Lung (tissue), 12 donors: ENCODE data around the gene SREK1IP1. TPM values are rescaled to one million over a fixed set of nuclear protein-coding genes. Genes with fewer than 3 reads are reported as not detected.

Experiments used
- ATAC-seq: fragments of 200-7000 bp; cut with Tn5 transposase; one replicate; pipeline ENCODE4 v1.9.1; 2020; ENCODE audit warnings: moderate number of reproducible peaks; ENCODE audit not compliant: insufficient read depth, low FRiP score
- DNase-seq, 3 donors: peaks; one replicate each; pipeline ENCODE4 v3.0.0-alpha.2; 2013 to 2017
- H3K27ac ChIP-seq, 2 donors: one replicate each; pipeline ENCODE4 v1.5.1; 2013; ENCODE audit warnings: mild to moderate bottlenecking in 2 of 2, moderate library complexity in 2 of 2, control low read depth in 1 of 2, inconsistent platforms in 1 of 2, low read depth in 1 of 2, low read length in 1 of 2
- H3K27me3 ChIP-seq, 3 donors: one replicate each; pipeline ENCODE4 v1.5.1; 2013; ENCODE audit warnings: low read length in 2 of 3; ENCODE audit not compliant: control insufficient read depth in 3 of 3, insufficient read depth in 3 of 3
- H3K36me3 ChIP-seq, 4 donors: one replicate each; pipeline ENCODE4 v1.5.1; 2013; ENCODE audit warnings: low read length in 4 of 4, mild to moderate bottlenecking in 1 of 4, moderate library complexity in 1 of 4; ENCODE audit not compliant: control insufficient read depth in 4 of 4, insufficient read depth in 4 of 4
- H3K4me1 ChIP-seq, 5 donors: one replicate each; pipeline ENCODE4 v1.5.1; 2013; ENCODE audit warnings: low read length in 5 of 5, mild to moderate bottlenecking in 2 of 5, moderate library complexity in 1 of 5; ENCODE audit not compliant: control insufficient read depth in 5 of 5, insufficient read depth in 5 of 5
- H3K4me3 ChIP-seq: one replicate; pipeline ENCODE4 v1.5.1; 2013; ENCODE audit warnings: mild to moderate bottlenecking, control low read depth, moderate library complexity
- H3K9ac ChIP-seq, 2 donors: one replicate each; pipeline ENCODE4 v1.5.1; 2013; ENCODE audit warnings: low read length in 2 of 2, control low read depth in 1 of 2; ENCODE audit not compliant: insufficient read depth in 1 of 2
- H3K9me3 ChIP-seq, 4 donors: one replicate each; pipeline ENCODE4 v1.5.1; 2013; ENCODE audit warnings: low read length in 3 of 4, mild to moderate bottlenecking in 1 of 4, moderate library complexity in 1 of 4; ENCODE audit not compliant: control insufficient read depth in 4 of 4, insufficient read depth in 3 of 4
- WGBS, 2 donors: extraction: QIAGEN DNeasy Blood & Tissue Kit; methylation state at CpG; one replicate each; pipeline ENCODE4 v1.1.7; 2013; 5-methylcytosine and 5-hydroxymethylcytosine counted together
- polyA plus RNA-seq, 2 donors: library from polyadenylated mRNA; stranded (reverse); fragments of 200-250 nt; gene quantifications; one replicate each; pipeline ENCODE4 v1.2.1, GENCODE V29; 2013
- total RNA-seq, 2 donors: library from RNA; depleted of rRNA in 1 of 2; stranded (reverse); fragments of >200 nt in 1 of 2; gene quantifications; one replicate each; pipeline ENCODE4 v1.2.1, GENCODE V29; 2014 to 2021
- TF ChIP-seq, protein P1 (sequence below): IDR thresholded peaks from 2 replicates; pipeline ENCODE4 v1.5.1; 2012; ENCODE audit warnings: mild to moderate bottlenecking; ENCODE audit errors: control extremely low read depth, extremely low read depth
- donor health status: control.
- donor health status: control.
- donor health status: Bipolar disorder and iron deficiency.
- donor health status: healthy.
- donor health status: DM: yes; HTN: yes; CAD: no.

SREK1IP1 gene
- total and polyA plus RNA-seq, 4 donors: 10.8 to 17.0 (median 16.2) TPM

DNA sequence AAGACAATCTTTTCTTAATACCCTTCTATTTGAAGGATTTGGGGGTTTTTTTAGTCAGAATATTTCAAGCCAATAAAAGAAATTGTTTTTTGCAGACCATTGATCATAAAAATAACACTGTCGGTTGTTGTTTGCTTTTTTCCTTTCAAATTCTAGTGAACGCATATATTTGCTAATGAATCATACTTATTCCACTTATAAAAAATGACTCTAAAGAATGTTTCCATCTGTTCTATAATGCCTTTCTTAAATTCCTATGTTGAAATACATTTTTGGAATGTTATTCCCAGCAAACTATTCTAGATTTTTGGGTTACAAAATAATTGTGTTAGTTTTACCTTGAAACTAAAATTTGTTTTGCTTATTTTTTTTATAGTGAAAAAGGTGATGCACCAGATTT lies 32.4 kb upstream of the SREK1IP1 start:
- H3K4me3 ChIP-seq: no peak overlapping the region
- TF ChIP-seq, protein P1, sequence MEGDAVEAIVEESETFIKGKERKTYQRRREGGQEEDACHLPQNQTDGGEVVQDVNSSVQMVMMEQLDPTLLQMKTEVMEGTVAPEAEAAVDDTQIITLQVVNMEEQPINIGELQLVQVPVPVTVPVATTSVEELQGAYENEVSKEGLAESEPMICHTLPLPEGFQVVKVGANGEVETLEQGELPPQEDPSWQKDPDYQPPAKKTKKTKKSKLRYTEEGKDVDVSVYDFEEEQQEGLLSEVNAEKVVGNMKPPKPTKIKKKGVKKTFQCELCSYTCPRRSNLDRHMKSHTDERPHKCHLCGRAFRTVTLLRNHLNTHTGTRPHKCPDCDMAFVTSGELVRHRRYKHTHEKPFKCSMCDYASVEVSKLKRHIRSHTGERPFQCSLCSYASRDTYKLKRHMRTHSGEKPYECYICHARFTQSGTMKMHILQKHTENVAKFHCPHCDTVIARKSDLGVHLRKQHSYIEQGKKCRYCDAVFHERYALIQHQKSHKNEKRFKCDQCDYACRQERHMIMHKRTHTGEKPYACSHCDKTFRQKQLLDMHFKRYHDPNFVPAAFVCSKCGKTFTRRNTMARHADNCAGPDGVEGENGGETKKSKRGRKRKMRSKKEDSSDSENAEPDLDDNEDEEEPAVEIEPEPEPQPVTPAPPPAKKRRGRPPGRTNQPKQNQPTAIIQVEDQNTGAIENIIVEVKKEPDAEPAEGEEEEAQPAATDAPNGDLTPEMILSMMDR: no peak
- no peaks in the 10 kb centered on the region for H3K27me3 ChIP-seq
- H3K9ac ChIP-seq: no peak overlapping the region
- no peak for ATAC-seq
- DNase-seq: no peak
- peaks cover 1 to 17% (median 11%) of the 10 kb centered on the region in 4 donors for H3K36me3 ChIP-seq
- H3K4me1 ChIP-seq: no peaks in the 10 kb centered on the region
- H3K9me3 ChIP-seq: no peaks in the 10 kb centered on the region
- H3K27ac ChIP-seq: no peak overlapping the region
- WGBS, 2 donors: 93 to 94% methylated on average over 2 of the region's 2 CpGs

DNA sequence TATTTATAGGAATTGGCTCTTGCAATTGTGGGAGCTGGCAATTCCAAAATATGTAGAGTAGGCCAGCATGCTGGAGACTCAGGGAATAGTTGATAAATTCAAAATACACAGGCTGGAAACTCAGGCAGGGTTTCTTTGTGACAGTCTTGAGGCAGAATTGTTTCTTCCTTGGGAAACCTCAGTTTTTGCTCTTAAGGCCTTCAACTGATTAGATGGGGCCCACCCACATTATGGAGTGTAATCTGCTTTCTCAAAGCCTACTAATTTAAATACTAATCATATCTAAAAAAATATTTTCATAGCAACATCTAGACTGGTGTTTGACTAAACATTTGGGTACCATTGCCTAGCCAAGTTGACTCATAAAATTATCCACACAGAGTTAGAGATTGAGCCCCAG lies 27.8 kb upstream of the SREK1IP1 start:
- no peak overlapping the region for H3K9ac ChIP-seq
- no peaks in the 10 kb centered on the region for H3K27me3 ChIP-seq
- DNase-seq (no peak), ATAC-seq (no peak)
- H3K4me3 ChIP-seq: no peak overlapping the region
- H3K27ac ChIP-seq: no peak overlapping the region
- H3K4me1 ChIP-seq: peaks cover 0 to 5% (median 0%) of the 10 kb centered on the region in 5 donors
- TF ChIP-seq, protein P1: no peak
- H3K36me3 ChIP-seq: peaks cover 0 to 8% (median 3%) of the 10 kb centered on the region in 4 donors
- no peaks in the 10 kb centered on the region for H3K9me3 ChIP-seq

DNA sequence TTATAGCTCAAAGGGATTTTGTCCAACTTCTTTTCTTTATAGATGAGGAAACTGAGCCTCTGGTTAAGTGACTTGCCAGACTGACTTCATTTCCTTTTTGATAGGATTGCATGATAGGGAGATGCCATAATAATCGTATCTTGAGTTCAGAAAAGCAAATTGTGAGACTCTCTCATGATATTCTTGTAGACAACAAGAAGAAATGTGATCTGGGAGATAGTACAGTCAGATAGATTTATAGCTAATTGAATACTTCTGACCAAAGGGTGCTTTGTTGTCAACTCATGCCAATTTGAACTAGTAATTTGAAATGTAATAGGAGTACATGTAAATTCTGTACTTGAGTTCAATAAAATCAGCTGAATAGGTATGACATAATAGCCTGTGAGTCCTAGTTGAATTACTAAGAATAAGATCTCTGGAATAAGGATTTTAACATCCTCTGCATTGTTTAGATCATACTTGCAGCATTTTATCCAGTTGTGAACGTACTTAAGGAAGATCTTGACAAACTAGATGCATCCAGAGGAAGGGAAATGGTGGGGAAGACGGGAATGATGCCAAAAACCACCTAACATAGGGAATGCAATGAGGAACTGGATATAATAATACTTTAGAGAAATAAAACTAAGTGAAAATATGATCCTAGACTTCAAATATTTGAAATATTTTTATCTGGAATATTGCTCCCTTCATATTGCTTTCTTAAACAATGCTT lies 25.7 kb upstream of the SREK1IP1 start:
- DNase-seq: no peak
- H3K27me3 ChIP-seq: no peaks in the 10 kb centered on the region
- no peak overlapping the region for H3K4me3 ChIP-seq
- no peak overlapping the region for H3K9ac ChIP-seq
- ATAC-seq: no peak
- peaks cover 0 to 4% (median 0%) of the 10 kb centered on the region in 4 donors for H3K36me3 ChIP-seq
- 58 to 72% methylated on average over 3 of the region's 3 CpGs for WGBS, 2 donors
- TF ChIP-seq, protein P1: no peak
- no peak overlapping the region for H3K27ac ChIP-seq
- no peaks in the 10 kb centered on the region for H3K9me3 ChIP-seq
- H3K4me1 ChIP-seq: peaks cover 0 to 5% (median 0%) of the 10 kb centered on the region in 5 donors

DNA sequence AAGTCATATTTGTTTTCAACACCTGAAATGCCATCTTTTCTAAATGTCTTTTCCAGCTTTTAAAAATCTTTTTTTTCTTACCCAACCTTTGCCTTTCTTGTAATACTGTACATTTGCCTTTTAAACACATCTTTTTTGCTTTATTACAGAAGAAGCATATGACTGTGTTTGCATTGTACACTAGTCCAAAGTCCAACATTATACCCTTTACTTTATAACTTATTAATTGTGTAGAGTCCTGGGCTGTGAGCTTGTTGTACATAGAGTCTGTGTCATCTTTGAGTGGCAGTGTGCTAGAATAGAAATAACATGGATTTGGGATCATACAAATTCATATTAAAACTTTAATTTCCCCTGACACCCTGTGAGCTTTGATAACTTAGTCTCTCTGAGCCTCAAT lies 24.0 kb upstream of the SREK1IP1 start:
- DNase-seq (no peak), ATAC-seq (no peak)
- Histone ChIP-seq H3K27ac (no peak overlapping the region), H3K36me3 (peaks cover 0 to 4% (median 0%) of the 10 kb centered on the region in 4 donors), H3K9ac (no peak overlapping the region), H3K27me3 (no peaks in the 10 kb centered on the region), H3K9me3 (no peaks in the 10 kb centered on the region), H3K4me1 (peaks cover 0 to 5% (median 0%) of the 10 kb centered on the region in 5 donors), H3K4me3 (no peak overlapping the region)
- TF ChIP-seq, protein P1: no peak
